ENCODE data around the gene IL18R1.
"Not testable (repeated sequence)": the region's sequence is repeated elsewhere in the genome, so short reads cannot be mapped to it uniquely, and the experiment has no call there.

The IL18R1 gene

DNA sequence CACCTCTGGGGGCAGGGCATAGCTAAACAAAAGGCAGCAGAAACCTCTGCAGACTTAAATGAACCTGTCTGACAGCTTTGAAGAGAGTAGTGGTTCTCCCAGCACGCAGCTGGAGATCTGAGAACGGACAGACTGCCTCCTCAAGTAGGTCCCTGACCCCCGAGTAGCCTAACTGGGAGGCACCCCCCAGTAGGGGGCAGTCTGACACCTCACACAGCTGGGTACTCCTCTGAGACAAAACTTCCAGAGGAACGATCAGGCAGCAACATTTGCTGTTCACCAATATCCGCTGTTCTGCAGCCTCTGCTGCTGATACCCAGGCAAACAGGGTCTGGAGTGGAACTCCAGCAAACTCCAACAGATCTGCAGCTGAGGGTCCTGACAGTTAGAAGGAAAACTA, 30.7 kb upstream of the IL18R1 start:
- not testable (repeated sequence) for H3K4me1 ChIP-seq (ENCODE audit: insufficient read depth, low read length); H3K36me3 ChIP-seq (ENCODE audit: insufficient read depth, low read length)

GRCh38 chr2:102331311-102331980, 24.1 kb upstream of the IL18R1 start:
- H3K27ac ChIP-seq (ENCODE audit: low read depth, low read length), result no peak overlapping the region
- no peak overlapping the region for H3K4me3 ChIP-seq (ENCODE audit: low read depth in 1 of 2, low read length in 2 of 2)
- no peaks in the 10 kb centered on the region for H3K9me3 ChIP-seq (ENCODE audit: low read length)
- H3K27me3 ChIP-seq (ENCODE audit: control insufficient read depth in 1 of 2, insufficient read depth in 2 of 2, low read length in 2 of 2), result no peaks in the 10 kb centered on the region
- no peaks in the 10 kb centered on the region for H3K4me1 ChIP-seq (ENCODE audit: insufficient read depth, low read length)
- H3K36me3 ChIP-seq (ENCODE audit: insufficient read depth, low read length), result no peaks in the 10 kb centered on the region
- no peak overlapping the region for H3K9ac ChIP-seq (ENCODE audit: low read length)

More for the DNA sequence above, 30.7 kb upstream of the IL18R1 start:
- H3K4me3 ChIP-seq (ENCODE audit: low read depth in 1 of 2, low read length in 2 of 2); H3K9me3 ChIP-seq (ENCODE audit: low read length); H3K9ac ChIP-seq (ENCODE audit: low read length); H3K27me3 ChIP-seq (ENCODE audit: control insufficient read depth in 1 of 2, insufficient read depth in 2 of 2, low read length in 2 of 2); H3K27ac ChIP-seq (ENCODE audit: low read depth, low read length): not testable (repeated sequence)

DNA sequence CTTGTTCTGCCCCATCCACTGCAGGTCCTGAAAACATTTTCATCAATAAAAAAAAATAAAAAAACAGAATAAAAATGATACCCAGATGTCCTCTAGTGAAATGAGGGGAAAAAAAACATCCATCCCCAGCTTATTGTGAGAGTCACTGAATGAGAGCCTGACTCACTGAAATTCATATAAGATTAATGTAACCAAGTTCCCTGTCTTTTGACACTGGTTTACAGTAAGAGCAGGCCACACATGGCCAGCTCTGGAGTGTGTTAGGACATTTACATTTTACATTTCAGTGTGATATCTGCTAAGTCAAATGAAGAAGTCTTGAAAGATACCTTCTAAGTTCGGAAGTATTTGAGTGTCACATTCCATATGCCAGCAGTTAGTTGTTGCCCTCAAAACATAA, 21.1 kb upstream of the IL18R1 start:
- H3K4me3 ChIP-seq (ENCODE audit: low read depth in 1 of 2, low read length in 2 of 2), result no peak overlapping the region
- H3K9ac ChIP-seq (ENCODE audit: low read length), result no peak overlapping the region
- H3K27ac ChIP-seq (ENCODE audit: low read depth, low read length), result no peak overlapping the region
- no peaks in the 10 kb centered on the region for H3K4me1 ChIP-seq (ENCODE audit: insufficient read depth, low read length)
- H3K9me3 ChIP-seq (ENCODE audit: low read length), result no peaks in the 10 kb centered on the region
- no peaks in the 10 kb centered on the region for H3K36me3 ChIP-seq (ENCODE audit: insufficient read depth, low read length)
- no peaks in the 10 kb centered on the region for H3K27me3 ChIP-seq (ENCODE audit: control insufficient read depth in 1 of 2, insufficient read depth in 2 of 2, low read length in 2 of 2)

GRCh38 chr2:102335871-102336366, 19.7 kb upstream of the IL18R1 start:
- Histone ChIP-seq H3K4me1 (ENCODE audit: insufficient read depth, low read length) (no peaks in the 10 kb centered on the region), H3K9me3 (ENCODE audit: low read length) (no peaks in the 10 kb centered on the region), H3K27me3 (ENCODE audit: control insufficient read depth in 1 of 2, insufficient read depth in 2 of 2, low read length in 2 of 2) (no peaks in the 10 kb centered on the region), H3K36me3 (ENCODE audit: insufficient read depth, low read length) (no peaks in the 10 kb centered on the region), H3K9ac (ENCODE audit: low read length) (no peak overlapping the region), H3K27ac (ENCODE audit: low read depth, low read length) (no peak overlapping the region), H3K4me3 (ENCODE audit: low read depth in 1 of 2, low read length in 2 of 2) (no peak overlapping the region)

DNA sequence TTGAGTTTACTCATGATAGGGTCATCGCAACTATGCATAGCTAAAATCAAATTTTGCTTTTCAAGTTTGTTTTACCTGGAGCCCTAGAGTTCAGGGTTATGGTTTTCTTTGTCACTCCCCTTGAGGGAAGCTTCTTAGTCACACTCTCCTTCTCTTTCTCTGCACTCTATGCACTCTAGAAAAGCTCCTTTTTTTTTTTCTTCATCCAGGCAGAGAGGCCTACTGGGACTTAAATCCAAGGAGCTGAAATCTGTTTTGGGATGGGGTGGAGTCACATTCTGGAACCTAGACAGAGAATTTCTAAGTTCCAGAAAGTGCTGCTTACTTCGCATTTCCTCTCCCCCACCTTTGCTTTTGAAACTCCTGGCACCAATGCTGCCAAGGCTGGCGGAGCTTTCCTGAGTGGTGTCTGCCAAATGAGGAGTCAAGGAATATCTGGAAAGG, 19.1 kb upstream of the IL18R1 start:
- H3K4me1 ChIP-seq (ENCODE audit: insufficient read depth, low read length), result no peaks in the 10 kb centered on the region
- no peak overlapping the region for H3K4me3 ChIP-seq (ENCODE audit: low read depth in 1 of 2, low read length in 2 of 2)
- no peaks in the 10 kb centered on the region for H3K9me3 ChIP-seq (ENCODE audit: low read length)
- no peaks in the 10 kb centered on the region for H3K27me3 ChIP-seq (ENCODE audit: control insufficient read depth in 1 of 2, insufficient read depth in 2 of 2, low read length in 2 of 2)
- H3K9ac ChIP-seq (ENCODE audit: low read length), result no peak overlapping the region
- no peaks in the 10 kb centered on the region for H3K36me3 ChIP-seq (ENCODE audit: insufficient read depth, low read length)
- no peak overlapping the region for H3K27ac ChIP-seq (ENCODE audit: low read depth, low read length)

DNA sequence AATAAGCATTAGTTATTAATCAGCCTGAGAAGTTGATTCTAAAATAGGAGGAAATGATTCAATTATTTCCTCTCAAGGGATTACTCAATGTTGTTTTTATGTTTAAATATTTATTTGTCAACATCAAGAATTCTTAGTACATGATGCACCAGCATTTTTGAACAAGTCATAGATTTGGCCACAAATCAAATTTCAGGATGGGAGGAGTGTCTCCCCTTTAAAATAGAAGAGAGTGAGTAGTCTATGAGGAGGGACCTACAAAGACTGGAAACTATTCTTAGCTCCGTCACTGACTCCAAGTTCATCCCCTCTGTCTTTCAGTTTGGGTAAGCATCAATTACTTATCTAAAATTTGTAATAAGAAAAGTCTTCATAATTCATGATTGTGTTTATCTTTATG, 18.6 kb upstream of the IL18R1 start:
- Histone ChIP-seq H3K36me3 (ENCODE audit: insufficient read depth, low read length) (no peaks in the 10 kb centered on the region), H3K4me3 (ENCODE audit: low read depth in 1 of 2, low read length in 2 of 2) (no peak overlapping the region), H3K27me3 (ENCODE audit: control insufficient read depth in 1 of 2, insufficient read depth in 2 of 2, low read length in 2 of 2) (no peaks in the 10 kb centered on the region), H3K4me1 (ENCODE audit: insufficient read depth, low read length) (no peaks in the 10 kb centered on the region), H3K27ac (ENCODE audit: low read depth, low read length) (no peak overlapping the region), H3K9me3 (ENCODE audit: low read length) (no peaks in the 10 kb centered on the region), H3K9ac (ENCODE audit: low read length) (no peak overlapping the region)

- Histone ChIP-seq H3K4me3 (ENCODE audit: low read depth in 1 of 2, low read length in 2 of 2) (no peak overlapping the region), H3K36me3 (ENCODE audit: insufficient read depth, low read length) (no peaks in the 10 kb centered on the region), H3K9me3 (ENCODE audit: low read length) (no peaks in the 10 kb centered on the region), H3K27ac (ENCODE audit: low read depth, low read length) (no peak overlapping the region), H3K9ac (ENCODE audit: low read length) (no peak overlapping the region), H3K27me3 (ENCODE audit: control insufficient read depth in 1 of 2, insufficient read depth in 2 of 2, low read length in 2 of 2) (no peaks in the 10 kb centered on the region), H3K4me1 (ENCODE audit: insufficient read depth, low read length) (no peaks in the 10 kb centered on the region)
Measured at GRCh38 chr2:102337481-102338386, 17.9 kb upstream of the IL18R1 start.

GRCh38 chr2:102340778-102341177, 14.8 kb upstream of the IL18R1 start:
- H3K36me3 ChIP-seq (ENCODE audit: insufficient read depth, low read length), result no peaks in the 10 kb centered on the region

GRCh38 chr2:102342888-102343287, 12.7 kb upstream of the IL18R1 start:
- no peak overlapping the region for H3K27ac ChIP-seq (ENCODE audit: low read depth, low read length)
- H3K36me3 ChIP-seq (ENCODE audit: insufficient read depth, low read length), result no peaks in the 10 kb centered on the region
- no peak overlapping the region for H3K9ac ChIP-seq (ENCODE audit: low read length)
- H3K9me3 ChIP-seq (ENCODE audit: low read length), result no peaks in the 10 kb centered on the region
- no peaks in the 10 kb centered on the region for H3K4me1 ChIP-seq (ENCODE audit: insufficient read depth, low read length)
- H3K27me3 ChIP-seq (ENCODE audit: control insufficient read depth in 1 of 2, insufficient read depth in 2 of 2, low read length in 2 of 2), result no peaks in the 10 kb centered on the region
- H3K4me3 ChIP-seq (ENCODE audit: low read depth in 1 of 2, low read length in 2 of 2), result no peak overlapping the region

More at GRCh38 chr2:102340778-102341177, 14.8 kb upstream of the IL18R1 start:
- Histone ChIP-seq H3K9ac (ENCODE audit: low read length) (no peak overlapping the region), H3K27ac (ENCODE audit: low read depth, low read length) (no peak overlapping the region), H3K9me3 (ENCODE audit: low read length) (no peaks in the 10 kb centered on the region), H3K4me1 (ENCODE audit: insufficient read depth, low read length) (no peaks in the 10 kb centered on the region), H3K4me3 (ENCODE audit: low read depth in 1 of 2, low read length in 2 of 2) (no peak overlapping the region), H3K27me3 (ENCODE audit: control insufficient read depth in 1 of 2, insufficient read depth in 2 of 2, low read length in 2 of 2) (no peaks in the 10 kb centered on the region)

GRCh38 chr2:102344397-102344796, 11.2 kb upstream of the IL18R1 start:
- Histone ChIP-seq H3K4me1 (ENCODE audit: insufficient read depth, low read length) (no peaks in the 10 kb centered on the region), H3K9ac (ENCODE audit: low read length) (no peak overlapping the region), H3K4me3 (ENCODE audit: low read depth in 1 of 2, low read length in 2 of 2) (no peak overlapping the region), H3K36me3 (ENCODE audit: insufficient read depth, low read length) (no peaks in the 10 kb centered on the region), H3K27me3 (ENCODE audit: control insufficient read depth in 1 of 2, insufficient read depth in 2 of 2, low read length in 2 of 2) (no peaks in the 10 kb centered on the region), H3K27ac (ENCODE audit: low read depth, low read length) (no peak overlapping the region), H3K9me3 (ENCODE audit: low read length) (no peaks in the 10 kb centered on the region)

DNA sequence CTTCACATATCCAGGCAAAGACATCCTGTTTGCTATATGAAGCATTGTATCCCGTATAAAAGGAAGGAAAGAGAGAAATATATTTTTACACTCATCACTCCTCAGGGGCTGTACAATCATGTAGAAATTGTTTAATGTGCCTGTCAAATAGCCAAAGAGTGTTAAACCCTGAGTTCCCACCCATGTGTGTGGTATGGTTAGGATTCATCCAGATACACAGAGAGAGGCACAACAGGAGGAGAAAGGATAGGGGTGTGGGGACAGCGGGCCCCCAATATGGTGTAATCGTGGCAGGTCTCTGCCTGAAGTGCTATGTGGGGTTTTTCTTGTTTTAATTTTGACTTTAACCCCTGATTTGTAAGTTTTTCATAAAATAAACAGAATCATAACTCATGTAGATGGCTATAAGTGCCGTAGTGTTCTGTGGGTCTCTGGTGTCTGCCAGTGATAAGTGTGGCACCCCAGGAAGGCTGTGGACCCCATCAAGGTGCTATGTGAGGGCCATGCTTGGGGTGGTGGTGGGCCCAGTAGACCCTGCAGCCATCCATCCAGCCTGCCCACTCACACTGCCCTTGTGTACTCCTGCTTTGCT, 10.2 kb upstream of the IL18R1 start:
- H3K9me3 ChIP-seq (ENCODE audit: low read length), result no peaks in the 10 kb centered on the region
- H3K27me3 ChIP-seq (ENCODE audit: control insufficient read depth in 1 of 2, insufficient read depth in 2 of 2, low read length in 2 of 2), result no peaks in the 10 kb centered on the region
- no peak overlapping the region for H3K9ac ChIP-seq (ENCODE audit: low read length)
- no peak overlapping the region for H3K27ac ChIP-seq (ENCODE audit: low read depth, low read length)
- no peaks in the 10 kb centered on the region for H3K36me3 ChIP-seq (ENCODE audit: insufficient read depth, low read length)
- H3K4me3 ChIP-seq (ENCODE audit: low read depth in 1 of 2, low read length in 2 of 2), result no peak overlapping the region
- no peaks in the 10 kb centered on the region for H3K4me1 ChIP-seq (ENCODE audit: insufficient read depth, low read length)
